HFFc6 (cell line): ENCODE measurements around the gene GRID1. TPM values are rescaled to one million over a fixed set of nuclear protein-coding genes. Genes with fewer than 3 reads are reported as not detected.
"Not testable (repeated sequence)": the region's sequence is repeated elsewhere in the genome, so short reads cannot be mapped to it uniquely, and the experiment has no call there.

Source experiments
- DNase-seq: peaks from one replicate; pipeline ENCODE4 v3.0.0-alpha.2; 2018
- H3K27ac Mint-ChIP-seq: 2 replicates; pipeline ENCODE4 v1.8.0; 2020; ENCODE audit warnings: mild to moderate bottlenecking, mixed read lengths
- H3K27me3 Mint-ChIP-seq: 2 replicates; pipeline ENCODE4 v1.8.0; 2021; ENCODE audit warnings: mild to moderate bottlenecking, moderate library complexity, mixed read lengths; ENCODE audit not compliant: insufficient read depth
- H3K36me3 Mint-ChIP-seq: 2 replicates; pipeline ENCODE4 v1.8.0; 2021; ENCODE audit warnings: low read depth, mixed read lengths
- H3K4me1 Mint-ChIP-seq: 2 replicates; pipeline ENCODE4 v1.8.0; 2020; ENCODE audit warnings: low read depth, mixed read lengths
- H3K4me3 Mint-ChIP-seq: 2 replicates; pipeline ENCODE4 v1.8.0; 2020; ENCODE audit warnings: mild to moderate bottlenecking, moderate library complexity, mixed read lengths
- H3K9me3 Mint-ChIP-seq: 2 replicates; pipeline ENCODE4 v1.8.0; 2020; ENCODE audit warnings: mild to moderate bottlenecking, mixed read lengths
- CTCF ChIP-seq: fragments of 200-600 bp; sonication (generic); IDR thresholded peaks from 2 replicates; pipeline ENCODE4 v1.5.0; 2021; ENCODE audit warnings: antibody characterized with exemption, mild to moderate bottlenecking
- total RNA-seq, 6 experiments: library from RNA; stranded (reverse); fragmentation: NEBNext Ultra II Directional; extraction: Animal tissue kit (Norgen Biotek cat#: 25700); gene quantifications; 2 replicates in 1 of 6; 3 replicates in 5 of 6; pipeline ENCODE4 v1.2.3, GENCODE V29; 2021

The GRID1 gene
- total RNA-seq, 6 experiments from 2014 or later: not detected

DNA sequence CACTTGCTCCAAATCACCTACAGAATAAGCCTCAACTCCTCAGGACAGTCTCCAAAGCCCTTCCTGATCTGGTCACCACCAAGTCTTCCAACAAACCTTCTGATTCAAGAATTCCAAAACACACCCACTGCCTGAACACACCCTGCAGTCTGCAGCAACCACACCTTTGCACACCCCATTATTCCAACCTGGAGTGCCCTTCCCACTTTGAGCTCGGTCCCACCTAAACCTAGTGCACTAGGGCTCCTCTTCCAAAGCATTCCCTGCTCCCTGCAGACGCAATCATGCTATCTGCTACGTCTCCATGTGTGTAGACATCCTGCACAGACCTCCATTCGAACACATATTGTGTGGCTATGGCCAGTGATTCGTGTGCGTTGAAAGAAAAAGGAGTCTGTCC is 289.3 kb downstream of the GRID1 start:
- Mint-ChIP-seq H3K27ac (no peak overlapping the region), H3K9me3 (peaks cover 46% of the 10 kb centered on the region), H3K4me1 (no peaks in the 10 kb centered on the region), H3K4me3 (no peak overlapping the region), H3K27me3 (peaks cover 4% of the 10 kb centered on the region; the same call in 1 of the 2 replicates), H3K36me3 (no peaks in the 10 kb centered on the region)
- DNase-seq: no peak
- no peak for TF ChIP-seq CTCF

GRCh38 chr10:86076497-86076896 is 290.1 kb downstream of the GRID1 start:
- not testable (repeated sequence) for H3K4me3 Mint-ChIP-seq, H3K36me3 Mint-ChIP-seq, H3K4me1 Mint-ChIP-seq, H3K27ac Mint-ChIP-seq, DNase-seq, H3K27me3 Mint-ChIP-seq
- H3K9me3 Mint-ChIP-seq: peaks cover 54% of the 10 kb centered on the region

DNA sequence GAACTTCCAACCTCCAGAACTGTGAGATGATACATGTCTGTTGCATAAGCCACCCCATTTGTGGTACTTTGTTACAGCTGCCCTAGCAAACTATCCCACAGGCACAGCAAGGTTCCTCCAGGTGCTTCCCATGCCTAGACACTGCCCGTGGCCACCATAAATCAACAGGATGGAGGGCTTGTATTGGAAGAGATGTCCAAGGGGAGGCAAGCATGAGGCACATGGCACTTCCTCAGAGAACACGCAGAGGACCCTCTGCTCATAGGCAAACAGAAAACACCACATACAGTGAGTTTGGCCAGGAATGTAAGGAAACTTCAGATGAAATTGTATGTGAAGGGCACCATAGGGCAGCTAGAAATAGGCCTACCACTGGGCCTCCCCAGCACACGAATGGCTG is 291.1 kb downstream of the GRID1 start:
- Mint-ChIP-seq H3K36me3 (no peaks in the 10 kb centered on the region), H3K4me3 (no peak overlapping the region), H3K27ac (no peak overlapping the region), H3K27me3 (peaks cover 4% of the 10 kb centered on the region; the same call in 1 of the 2 replicates), H3K4me1 (no peaks in the 10 kb centered on the region), H3K9me3 (peaks cover 61% of the 10 kb centered on the region)
- TF ChIP-seq CTCF: no peak
- no peak for DNase-seq

DNA sequence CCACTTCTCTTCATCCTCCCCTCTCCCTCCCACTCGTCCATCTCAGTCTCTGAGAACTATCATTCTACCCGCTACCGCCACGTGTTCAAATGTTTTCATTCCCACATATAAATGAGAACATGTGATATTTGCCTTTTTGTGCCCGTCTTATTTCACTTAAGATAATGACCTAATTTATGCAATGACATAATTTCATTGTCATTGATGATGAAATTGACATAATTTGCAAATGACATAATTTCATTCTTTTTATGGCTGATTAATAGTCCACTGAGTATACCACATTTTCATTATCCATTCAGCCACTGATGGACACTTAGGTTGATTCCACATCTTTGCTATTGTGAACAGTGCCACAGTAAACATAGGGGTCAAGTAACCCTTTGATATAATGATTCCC is 292.3 kb downstream of the GRID1 start:
- TF ChIP-seq CTCF: no peak
- DNase-seq: no peak
- no peaks in the 10 kb centered on the region for H3K4me1 Mint-ChIP-seq
- H3K9me3 Mint-ChIP-seq: peaks cover 60% of the 10 kb centered on the region
- no peak overlapping the region for H3K27ac Mint-ChIP-seq
- no peaks in the 10 kb centered on the region for H3K36me3 Mint-ChIP-seq
- no peak overlapping the region for H3K4me3 Mint-ChIP-seq
- H3K27me3 Mint-ChIP-seq: no peaks in the 10 kb centered on the region; the same call in 1 of the 2 replicates

- H3K4me1 Mint-ChIP-seq: no peaks in the 10 kb centered on the region
- H3K36me3 Mint-ChIP-seq: no peaks in the 10 kb centered on the region
- no peak for TF ChIP-seq CTCF
- H3K9me3 Mint-ChIP-seq: peaks cover 60% of the 10 kb centered on the region
- no peak for DNase-seq
- no peak overlapping the region for H3K27ac Mint-ChIP-seq
- no peak overlapping the region for H3K4me3 Mint-ChIP-seq
- H3K27me3 Mint-ChIP-seq: no peaks in the 10 kb centered on the region; the same call in 1 of the 2 replicates
These were observed 293.2 kb downstream of the GRID1 start for GRCh38 chr10:86073199-86073977.

GRCh38 chr10:86072413-86072812 is 294.2 kb downstream of the GRID1 start:
- TF ChIP-seq CTCF: no peak
- no peaks in the 10 kb centered on the region for H3K27me3 Mint-ChIP-seq
- peaks cover 53% of the 10 kb centered on the region for H3K9me3 Mint-ChIP-seq
- H3K27ac Mint-ChIP-seq: no peak overlapping the region
- no peaks in the 10 kb centered on the region for H3K36me3 Mint-ChIP-seq
- DNase-seq: no peak
- no peaks in the 10 kb centered on the region for H3K4me1 Mint-ChIP-seq
- no peak overlapping the region for H3K4me3 Mint-ChIP-seq
